Measurements from ENCODE around the gene LRG1.
"Not testable (repeated sequence)": the region's sequence is repeated elsewhere in the genome, so short reads cannot be mapped to it uniquely, and the experiment has no call there.

LRG1 gene

GRCh38 chr19:4575267-4576015 is 35.6 kb upstream of the LRG1 start:
- peak; percentile 61 for DNase-seq (ENCODE audit: low read depth)

GRCh38 chr19:4573682-4574081 is 33.8 kb upstream of the LRG1 start:
- no peak for DNase-seq (ENCODE audit: low read depth)

- no peak for DNase-seq (ENCODE audit: low read depth)
Observed at GRCh38 chr19:4571305-4571917, 31.6 kb upstream of the LRG1 start.

GRCh38 chr19:4570916-4571304 is 31.1 kb upstream of the LRG1 start:
- DNase-seq (ENCODE audit: low read depth), result no peak

GRCh38 chr19:4570402-4570801 is 30.6 kb upstream of the LRG1 start:
- DNase-seq (ENCODE audit: low read depth), result no peak

- DNase-seq (ENCODE audit: low read depth), result no peak
Observed at GRCh38 chr19:4568886-4569285, 29.1 kb upstream of the LRG1 start.

GRCh38 chr19:4567584-4568071 is 27.8 kb upstream of the LRG1 start:
- no peak for DNase-seq (ENCODE audit: low read depth)

- DNase-seq (ENCODE audit: low read depth), result no peak
Observed at GRCh38 chr19:4566402-4567051, 26.7 kb upstream of the LRG1 start.

- not testable (repeated sequence) for DNase-seq (ENCODE audit: low read depth)
Observed at GRCh38 chr19:4563562-4563961, 23.7 kb upstream of the LRG1 start.

GRCh38 chr19:4562085-4562484 is 22.2 kb upstream of the LRG1 start:
- DNase-seq (ENCODE audit: low read depth), result not testable (repeated sequence)

GRCh38 chr19:4559569-4559968 is 19.7 kb upstream of the LRG1 start, which contains the start of gene SEMA6B:
SEMA6B (minus strand) TSS chr19:4559684; CDS start chr19:4558457, 1,227 bp downstream.
- DNase-seq (ENCODE audit: low read depth), result no peak

- no peak for DNase-seq (ENCODE audit: low read depth)
Observed at GRCh38 chr19:4557971-4558941, 18.4 kb upstream of the LRG1 start.

GRCh38 chr19:4557144-4557970 is 17.5 kb upstream of the LRG1 start:
- DNase-seq (ENCODE audit: low read depth), result no peak

- DNase-seq (ENCODE audit: low read depth), result no peak
Observed at GRCh38 chr19:4556597-4557127, 16.8 kb upstream of the LRG1 start.

GRCh38 chr19:4555657-4556561 is 16.1 kb upstream of the LRG1 start:
- DNase-seq (ENCODE audit: low read depth), result no peak

- no peak for DNase-seq (ENCODE audit: low read depth)
Observed at GRCh38 chr19:4554717-4555116, 14.9 kb upstream of the LRG1 start.

- no peak for DNase-seq (ENCODE audit: low read depth)
Observed at GRCh38 chr19:4553775-4554174, 13.9 kb upstream of the LRG1 start.

GRCh38 chr19:4553092-4553695 is 13.4 kb upstream of the LRG1 start:
- no peak for DNase-seq (ENCODE audit: low read depth)

- no peak for DNase-seq (ENCODE audit: low read depth)
Observed at GRCh38 chr19:4552525-4552819, 12.6 kb upstream of the LRG1 start.

Measured in GM04503 (cell line).